T-helper 17 cell (primary cell): Measurements from ENCODE around the gene EZH2. TPM values are rescaled to one million over a fixed set of nuclear protein-coding genes. Genes with fewer than 3 reads are reported as not detected.

Source experiments
- ATAC-seq: fragments of 150-1000 bp; cut with Tn5 transposase; 2 replicates; pipeline ENCODE4 v1.10.0; 2021; ENCODE audit warnings: mild to moderate bottlenecking, moderate library complexity
- DNase-seq, 3 donors: peaks; one replicate each; pipeline versions ENCODE4 v3.0.0 to v3.0.0-alpha.2; 2020 to 2021
- H3K9me3 ChIP-seq: one replicate; pipeline ENCODE4 v1.7.0; 2013; ENCODE audit warnings: low read length, mild to moderate bottlenecking; ENCODE audit not compliant: control insufficient read depth, poor library complexity, severe bottlenecking
- H3K27ac Mint-ChIP-seq: one replicate; pipeline ENCODE4 v1.8.0; 2022; ENCODE audit warnings: mild to moderate bottlenecking, moderate library complexity, mixed read lengths
- H3K27me3 Mint-ChIP-seq: one replicate; pipeline ENCODE4 v1.8.0; 2022; ENCODE audit warnings: mixed read lengths
- H3K36me3 Mint-ChIP-seq: one replicate; pipeline ENCODE4 v1.8.0; 2022; ENCODE audit warnings: low read depth, mixed read lengths
- H3K4me1 Mint-ChIP-seq: one replicate; pipeline ENCODE4 v1.8.0; 2022; ENCODE audit warnings: mild to moderate bottlenecking, mixed read lengths
- H3K4me3 Mint-ChIP-seq: one replicate; pipeline ENCODE4 v1.8.0; 2022; ENCODE audit warnings: mild to moderate bottlenecking, moderate library complexity, mixed read lengths
- total RNA-seq, 4 donors: library from RNA in 2 of 4; stranded (reverse) in 2 of 4; gene quantifications; one replicate each; pipeline ENCODE4 v1.2.3 and lab custom pipeline; 2022 to 2026

The EZH2 gene
- total RNA-seq, 2 donors from 2014 or later: 38.4 to 43.7 TPM

DNA sequence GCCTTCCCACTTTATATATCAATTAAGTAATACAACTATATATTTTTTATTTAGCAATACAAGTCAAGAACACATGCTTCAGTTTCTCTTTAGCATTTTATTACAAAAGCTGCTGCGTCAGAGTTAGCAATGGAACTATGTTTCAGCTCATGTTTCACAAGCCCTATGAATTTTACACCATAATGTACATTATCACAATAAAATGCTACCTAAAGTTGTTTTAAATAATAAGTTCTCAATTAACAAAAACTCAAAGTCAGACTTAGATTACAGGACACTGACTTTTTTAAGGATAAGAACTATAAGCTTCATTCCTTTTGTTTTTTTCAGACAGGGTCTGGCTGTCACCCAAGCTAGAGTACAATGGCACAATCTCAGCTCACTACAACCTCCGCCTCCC lies 52.3 kb downstream of the EZH2 start:
- Mint-ChIP-seq H3K36me3 (peaks cover 4% of the 10 kb centered on the region), H3K27ac (no peak overlapping the region), H3K4me1 (peaks cover 6% of the 10 kb centered on the region), H3K4me3 (peak overlapping the region; percentile 59), H3K27me3 (no peaks in the 10 kb centered on the region)
- H3K9me3 ChIP-seq: no peaks in the 10 kb centered on the region
- ATAC-seq (no peak), DNase-seq (no peak)

GRCh38 chr7:148830897-148831692 lies 53.0 kb downstream of the EZH2 start:
- no peaks in the 10 kb centered on the region for H3K27me3 Mint-ChIP-seq
- H3K4me1 Mint-ChIP-seq: peaks cover 6% of the 10 kb centered on the region
- H3K4me3 Mint-ChIP-seq: no peak overlapping the region
- DNase-seq (no peak), ATAC-seq (no peak)
- H3K36me3 Mint-ChIP-seq: peaks cover 4% of the 10 kb centered on the region
- peak overlapping the region; percentile 79 for H3K27ac Mint-ChIP-seq
- no peaks in the 10 kb centered on the region for H3K9me3 ChIP-seq

GRCh38 chr7:148828965-148829364 lies 55.1 kb downstream of the EZH2 start:
- ATAC-seq (no peak), DNase-seq (no peak)
- Mint-ChIP-seq H3K27me3 (no peaks in the 10 kb centered on the region), H3K27ac (peak overlapping the region; percentile 66), H3K36me3 (peaks cover 5% of the 10 kb centered on the region), H3K4me1 (peaks cover 7% of the 10 kb centered on the region), H3K4me3 (no peak overlapping the region)
- H3K9me3 ChIP-seq: no peaks in the 10 kb centered on the region

- no peak overlapping the region for H3K27ac Mint-ChIP-seq
- peaks cover 7% of the 10 kb centered on the region for H3K4me1 Mint-ChIP-seq
- H3K4me3 Mint-ChIP-seq: no peak overlapping the region
- H3K27me3 Mint-ChIP-seq: no peaks in the 10 kb centered on the region
- peaks cover 3% of the 10 kb centered on the region for H3K36me3 Mint-ChIP-seq
- DNase-seq (no peak), ATAC-seq (no peak)
- H3K9me3 ChIP-seq: no peaks in the 10 kb centered on the region
Measured at GRCh38 chr7:148825338-148825737, 58.8 kb downstream of the EZH2 start.

DNA sequence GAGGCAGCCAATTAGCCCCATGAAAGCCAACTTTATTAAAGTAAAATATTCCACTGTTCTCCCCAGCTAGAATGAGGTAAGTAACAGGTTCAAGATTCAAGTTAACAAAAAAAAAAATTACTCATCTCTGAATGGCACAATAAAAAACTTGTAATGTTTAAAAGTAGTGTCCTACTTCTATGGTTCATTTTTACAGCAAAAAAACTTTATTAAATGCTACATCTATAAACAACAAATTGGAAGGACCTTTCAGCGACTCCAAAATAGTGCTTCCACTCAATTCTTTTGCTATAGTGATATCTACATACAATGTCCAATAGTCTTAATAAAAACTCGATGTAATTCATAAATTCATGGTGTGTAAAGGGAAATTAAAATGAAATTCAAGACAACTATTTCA lies 59.2 kb downstream of the EZH2 start:
- Mint-ChIP-seq H3K4me3 (no peak overlapping the region), H3K27me3 (no peaks in the 10 kb centered on the region), H3K27ac (no peak overlapping the region), H3K4me1 (peaks cover 7% of the 10 kb centered on the region), H3K36me3 (peaks cover 3% of the 10 kb centered on the region)
- DNase-seq (no peak), ATAC-seq (no peak)
- H3K9me3 ChIP-seq: no peaks in the 10 kb centered on the region

GRCh38 chr7:148821422-148821821 lies 62.7 kb downstream of the EZH2 start:
- Mint-ChIP-seq H3K36me3 (peaks cover 3% of the 10 kb centered on the region), H3K4me3 (no peak overlapping the region), H3K4me1 (peaks cover 4% of the 10 kb centered on the region), H3K27me3 (no peaks in the 10 kb centered on the region), H3K27ac (no peak overlapping the region)
- DNase-seq (no peak), ATAC-seq (no peak)
- no peaks in the 10 kb centered on the region for H3K9me3 ChIP-seq

GRCh38 chr7:148819697-148820360 lies 64.3 kb downstream of the EZH2 start:
- no peaks in the 10 kb centered on the region for H3K9me3 ChIP-seq
- no peaks in the 10 kb centered on the region for H3K36me3 Mint-ChIP-seq
- peaks cover 2% of the 10 kb centered on the region for H3K4me1 Mint-ChIP-seq
- no peaks in the 10 kb centered on the region for H3K27me3 Mint-ChIP-seq
- DNase-seq: no peak
- no peak overlapping the region for H3K4me3 Mint-ChIP-seq
- H3K27ac Mint-ChIP-seq: no peak overlapping the region
- no peak for ATAC-seq

GRCh38 chr7:148815612-148816011 lies 68.5 kb downstream of the EZH2 start:
- Mint-ChIP-seq H3K4me1 (peaks cover 5% of the 10 kb centered on the region), H3K4me3 (no peak overlapping the region), H3K27ac (no peak overlapping the region), H3K27me3 (no peaks in the 10 kb centered on the region), H3K36me3 (no peaks in the 10 kb centered on the region)
- ATAC-seq: no peak
- DNase-seq: no peak
- H3K9me3 ChIP-seq: no peaks in the 10 kb centered on the region

DNA sequence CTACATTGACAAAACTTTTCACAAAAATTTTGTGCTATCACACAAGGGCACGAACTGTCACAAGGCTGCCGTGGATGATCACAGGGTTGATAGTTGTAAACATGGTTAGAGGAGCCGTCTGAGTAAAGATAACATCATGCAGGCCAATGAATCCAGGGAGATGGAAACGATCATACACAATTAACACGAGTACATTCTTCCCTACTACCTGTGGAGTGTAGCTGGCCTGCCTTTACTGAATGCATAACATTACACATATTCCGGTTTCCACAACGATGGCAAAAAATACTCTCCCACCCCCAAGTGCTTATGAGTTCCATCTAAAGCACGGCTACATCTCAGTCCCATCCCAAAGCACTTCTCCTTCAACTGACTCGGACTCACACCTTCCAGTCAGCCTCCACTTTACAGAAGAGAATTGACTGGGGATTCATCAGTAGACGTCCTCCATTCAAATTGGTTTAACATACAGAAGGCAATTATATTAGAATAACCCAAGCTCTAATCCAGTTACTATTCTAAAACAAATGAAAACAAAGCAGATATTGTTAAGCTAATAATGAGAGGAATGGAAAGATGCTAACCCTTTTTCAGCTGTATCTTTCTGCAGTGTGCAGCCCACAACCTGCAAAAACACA lies 69.0 kb downstream of the EZH2 start:
- no peaks in the 10 kb centered on the region for H3K27me3 Mint-ChIP-seq
- H3K4me1 Mint-ChIP-seq: peaks cover 7% of the 10 kb centered on the region
- H3K27ac Mint-ChIP-seq: peak overlapping the region; percentile 70
- no peaks in the 10 kb centered on the region for H3K36me3 Mint-ChIP-seq
- H3K4me3 Mint-ChIP-seq: no peak overlapping the region
- H3K9me3 ChIP-seq: no peaks in the 10 kb centered on the region
- no peak for ATAC-seq
- DNase-seq: no peak

- Mint-ChIP-seq H3K27me3 (no peaks in the 10 kb centered on the region), H3K4me3 (no peak overlapping the region), H3K36me3 (no peaks in the 10 kb centered on the region)
Measured at GRCh38 chr7:148813890-148814289, 70.2 kb downstream of the EZH2 start.

DNA sequence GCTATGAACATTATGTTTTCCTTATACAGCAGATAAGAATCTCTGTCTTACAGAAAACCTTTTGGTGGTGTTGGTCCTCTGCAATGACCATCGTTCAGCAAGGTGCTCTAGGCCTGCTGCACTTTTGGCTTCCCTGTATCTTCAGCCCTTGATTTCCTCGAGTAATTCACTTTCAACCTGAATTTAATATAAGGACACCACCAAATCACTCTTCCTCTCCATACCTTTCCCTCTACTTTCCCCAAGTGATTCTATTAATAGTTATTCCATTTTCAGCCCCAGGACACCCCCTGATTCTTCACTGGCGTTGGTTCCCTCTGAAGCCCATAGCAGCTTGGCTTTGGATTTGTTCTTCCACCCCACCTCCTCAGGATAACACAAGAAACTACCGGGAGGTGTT lies 72.2 kb downstream of the EZH2 start:
- no peak for DNase-seq
- peak overlapping the region; percentile 70 for H3K27ac Mint-ChIP-seq
- peaks cover 8% of the 10 kb centered on the region for H3K4me1 Mint-ChIP-seq
- H3K4me3 Mint-ChIP-seq: peak overlapping the region; percentile 39
- no peaks in the 10 kb centered on the region for H3K36me3 Mint-ChIP-seq
- no peak for ATAC-seq
- H3K27me3 Mint-ChIP-seq: no peaks in the 10 kb centered on the region
- no peaks in the 10 kb centered on the region for H3K9me3 ChIP-seq

More at GRCh38 chr7:148813890-148814289, 70.2 kb downstream of the EZH2 start:
- DNase-seq (no peak), ATAC-seq (no peak)
- H3K9me3 ChIP-seq: no peaks in the 10 kb centered on the region
- H3K4me1 Mint-ChIP-seq: peaks cover 8% of the 10 kb centered on the region
- H3K27ac Mint-ChIP-seq: peak overlapping the region; percentile 70

- Mint-ChIP-seq H3K27me3 (no peaks in the 10 kb centered on the region), H3K4me3 (no peak overlapping the region), H3K4me1 (peaks cover 8% of the 10 kb centered on the region), H3K36me3 (no peaks in the 10 kb centered on the region), H3K27ac (peak overlapping the region; percentile 79)
- ATAC-seq (no peak), DNase-seq (no peak)
- H3K9me3 ChIP-seq: no peaks in the 10 kb centered on the region
Measured at GRCh38 chr7:148809856-148810255, 74.2 kb downstream of the EZH2 start.

DNA sequence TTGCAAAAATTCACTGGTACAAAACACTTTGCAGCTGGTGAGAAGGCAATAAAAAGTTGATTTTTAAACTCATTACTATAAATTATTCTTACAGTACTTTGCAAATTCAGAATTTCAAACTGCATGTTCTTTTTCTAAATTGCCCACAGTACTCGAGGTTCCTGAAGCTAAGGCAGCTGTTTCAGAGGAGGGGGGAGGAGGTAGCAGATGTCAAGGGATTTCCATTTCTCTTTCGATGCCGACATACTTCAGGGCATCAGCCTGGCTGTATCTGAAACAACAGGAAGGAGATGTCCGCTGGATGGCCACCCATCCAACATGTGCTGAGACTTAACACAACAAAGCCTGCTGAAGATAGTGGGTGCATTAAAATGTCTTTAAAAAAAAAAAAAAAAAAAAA lies 76.7 kb downstream of the EZH2 start:
- no peaks in the 10 kb centered on the region for H3K27me3 Mint-ChIP-seq
- no peaks in the 10 kb centered on the region for H3K9me3 ChIP-seq
- H3K36me3 Mint-ChIP-seq: no peaks in the 10 kb centered on the region
- no peak for DNase-seq
- H3K4me1 Mint-ChIP-seq: peaks cover 2% of the 10 kb centered on the region
- peak overlapping the region; percentile 76 for H3K27ac Mint-ChIP-seq
- no peak overlapping the region for H3K4me3 Mint-ChIP-seq
- no peak for ATAC-seq
